Brain pericyte (primary cell): Measurements from ENCODE around the gene STKLD1.
A peak's percentile ranks its signal among the peaks of the same experiment; 100 is the strongest.
"Not testable (repeated sequence)": the region's sequence is repeated elsewhere in the genome, so short reads cannot be mapped to it uniquely, and the experiment has no call there.

Experiments used
- DNase-seq: peaks from one replicate; pipeline ENCODE4 v3.0.0-alpha.2; 2012; ENCODE audit warnings: low read depth, low spot score

The STKLD1 gene

GRCh38 chr9:133386338-133386737, 10.2 kb downstream of the STKLD1 start:
- no peak for DNase-seq

GRCh38 chr9:133387680-133388079, 11.5 kb downstream of the STKLD1 start:
- DNase-seq, result no peak

GRCh38 chr9:133389025-133389557, 12.9 kb downstream of the STKLD1 start:
- DNase-seq, result no peak

GRCh38 chr9:133389562-133389961, 13.4 kb downstream of the STKLD1 start:
- no peak for DNase-seq

GRCh38 chr9:133390713-133391112, 14.5 kb downstream of the STKLD1 start:
- DNase-seq, result no peak

- DNase-seq, result not testable (repeated sequence)
These were observed 15.3 kb downstream of the STKLD1 start for GRCh38 chr9:133391449-133391848.

- DNase-seq, result not testable (repeated sequence)
These were observed 16.1 kb downstream of the STKLD1 start for GRCh38 chr9:133392308-133392707.

GRCh38 chr9:133393399-133393798, 17.2 kb downstream of the STKLD1 start:
- no peak for DNase-seq

GRCh38 chr9:133394687-133395271, 18.6 kb downstream of the STKLD1 start:
- DNase-seq, result no peak

GRCh38 chr9:133396952-133397351, 20.8 kb downstream of the STKLD1 start:
- no peak for DNase-seq

GRCh38 chr9:133397370-133397769, 21.2 kb downstream of the STKLD1 start:
- no peak for DNase-seq

GRCh38 chr9:133397895-133398294, 21.7 kb downstream of the STKLD1 start:
- DNase-seq, result no peak

- no peak for DNase-seq
These were observed 24.1 kb downstream of the STKLD1 start for GRCh38 chr9:133400292-133400691.

GRCh38 chr9:133401588-133401987, 25.4 kb downstream of the STKLD1 start:
- no peak for DNase-seq

- no peak for DNase-seq
These were observed 26.5 kb downstream of the STKLD1 start for GRCh38 chr9:133402689-133403088.

GRCh38 chr9:133403766-133404453, 27.7 kb downstream of the STKLD1 start:
- DNase-seq, result no peak

GRCh38 chr9:133404454-133405002, 28.4 kb downstream of the STKLD1 start:
- DNase-seq, result no peak

GRCh38 chr9:133405508-133406438, 29.6 kb downstream of the STKLD1 start:
- no peak for DNase-seq

GRCh38 chr9:133406480-133407307, 30.5 kb downstream of the STKLD1 start:
- DNase-seq, result peak; percentile 29

- no peak for DNase-seq
These were observed 31.9 kb downstream of the STKLD1 start for GRCh38 chr9:133408042-133408441.

GRCh38 chr9:133415170-133415569, 39.0 kb downstream of the STKLD1 start:
- DNase-seq, result no peak
